Measurements from ENCODE around the gene XYLT2.

XYLT2 gene

GRCh38 chr17:50354198-50354597 is 8.3 kb downstream of the XYLT2 start:
- DNase-seq (ENCODE audit: insufficient read length, low spot score): no peak
- TF ChIP-seq PAX5 (IDR thresholded peaks at IDR 0.05; ENCODE audit: insufficient read depth, low read length, severe bottlenecking) (no peak), POU2F2 (IDR thresholded peaks at IDR 0.05; ENCODE audit: low read depth, low read length) (no peak), TAF1 (IDR thresholded peaks at IDR 0.05; ENCODE audit: low read depth, low read length) (no peak), POLR2AphosphoS5 (IDR thresholded peaks at IDR 0.05; ENCODE audit: low read depth, low read length) (no peak), POLR2A (IDR thresholded peaks at IDR 0.05; ENCODE audit: low read depth, low read length) (no peak), SPI1 (IDR thresholded peaks at IDR 0.05; ENCODE audit: low read depth, low read length) (no peak)
- no peak for FAIRE-seq

GRCh38 chr17:50354776-50355175 is 8.8 kb downstream of the XYLT2 start:
- FAIRE-seq (no peak), DNase-seq (ENCODE audit: insufficient read length, low spot score) (no peak)
- TF ChIP-seq PAX5 (IDR thresholded peaks at IDR 0.05; ENCODE audit: insufficient read depth, low read length, severe bottlenecking) (no peak), POLR2AphosphoS5 (IDR thresholded peaks at IDR 0.05; ENCODE audit: low read depth, low read length) (no peak), POLR2A (IDR thresholded peaks at IDR 0.05; ENCODE audit: low read depth, low read length) (no peak), SPI1 (IDR thresholded peaks at IDR 0.05; ENCODE audit: low read depth, low read length) (no peak), POU2F2 (IDR thresholded peaks at IDR 0.05; ENCODE audit: low read depth, low read length) (no peak)

GRCh38 chr17:50355336-50355700 is 9.4 kb downstream of the XYLT2 start:
- no peak for DNase-seq (ENCODE audit: insufficient read length, low spot score)
- no peak for TF ChIP-seq POU2F2 (IDR thresholded peaks at IDR 0.05; ENCODE audit: low read depth, low read length)
- no peak for TF ChIP-seq POLR2AphosphoS5 (IDR thresholded peaks at IDR 0.05; ENCODE audit: low read depth, low read length)
- TF ChIP-seq PAX5 (IDR thresholded peaks at IDR 0.05; ENCODE audit: insufficient read depth, low read length, severe bottlenecking): no peak
- no peak for TF ChIP-seq POLR2A (IDR thresholded peaks at IDR 0.05; ENCODE audit: low read depth, low read length)
- no peak for TF ChIP-seq TAF1 (IDR thresholded peaks at IDR 0.05; ENCODE audit: low read depth, low read length)
- TF ChIP-seq SPI1 (IDR thresholded peaks at IDR 0.05; ENCODE audit: low read depth, low read length): no peak
- no peak for FAIRE-seq

- FAIRE-seq (no peak), DNase-seq (ENCODE audit: insufficient read length, low spot score) (no peak)
- TF ChIP-seq POLR2A (IDR thresholded peaks at IDR 0.05; ENCODE audit: low read depth, low read length) (no peak), POU2F2 (IDR thresholded peaks at IDR 0.05; ENCODE audit: low read depth, low read length) (no peak), SPI1 (IDR thresholded peaks at IDR 0.05; ENCODE audit: low read depth, low read length) (no peak), TAF1 (IDR thresholded peaks at IDR 0.05; ENCODE audit: low read depth, low read length) (no peak), PAX5 (IDR thresholded peaks at IDR 0.05; ENCODE audit: insufficient read depth, low read length, severe bottlenecking) (no peak), POLR2AphosphoS5 (IDR thresholded peaks at IDR 0.05; ENCODE audit: low read depth, low read length) (no peak)
Measured at GRCh38 chr17:50355701-50356341, 9.9 kb downstream of the XYLT2 start.

GRCh38 chr17:50356418-50356817 is 10.5 kb downstream of the XYLT2 start:
- FAIRE-seq (no peak), DNase-seq (ENCODE audit: insufficient read length, low spot score) (no peak)
- no peak for TF ChIP-seq PAX5 (IDR thresholded peaks at IDR 0.05; ENCODE audit: insufficient read depth, low read length, severe bottlenecking)
- no peak for TF ChIP-seq POLR2A (IDR thresholded peaks at IDR 0.05; ENCODE audit: low read depth, low read length)

GRCh38 chr17:50356892-50357510 is 11.1 kb downstream of the XYLT2 start:
- FAIRE-seq (no peak), DNase-seq (ENCODE audit: insufficient read length, low spot score) (no peak)
- no peak for TF ChIP-seq POLR2A (IDR thresholded peaks at IDR 0.05; ENCODE audit: low read depth, low read length)
- no peak for TF ChIP-seq TAF1 (IDR thresholded peaks at IDR 0.05; ENCODE audit: low read depth, low read length)
- no peak for TF ChIP-seq SPI1 (IDR thresholded peaks at IDR 0.05; ENCODE audit: low read depth, low read length)
- no peak for TF ChIP-seq POU2F2 (IDR thresholded peaks at IDR 0.05; ENCODE audit: low read depth, low read length)

- DNase-seq (ENCODE audit: insufficient read length, low spot score) (no peak), FAIRE-seq (no peak)
- TF ChIP-seq POLR2AphosphoS5 (IDR thresholded peaks at IDR 0.05; ENCODE audit: low read depth, low read length) (no peak), PAX5 (IDR thresholded peaks at IDR 0.05; ENCODE audit: insufficient read depth, low read length, severe bottlenecking) (no peak), TAF1 (IDR thresholded peaks at IDR 0.05; ENCODE audit: low read depth, low read length) (no peak), POLR2A (IDR thresholded peaks at IDR 0.05; ENCODE audit: low read depth, low read length) (no peak), POU2F2 (IDR thresholded peaks at IDR 0.05; ENCODE audit: low read depth, low read length) (no peak), SPI1 (IDR thresholded peaks at IDR 0.05; ENCODE audit: low read depth, low read length) (no peak)
Measured at GRCh38 chr17:50358177-50358576, 12.3 kb downstream of the XYLT2 start.

GRCh38 chr17:50359005-50359699 is 13.2 kb downstream of the XYLT2 start:
- DNase-seq (ENCODE audit: insufficient read length, low spot score) (no peak), FAIRE-seq (no peak)
- TF ChIP-seq TAF1 (IDR thresholded peaks at IDR 0.05; ENCODE audit: low read depth, low read length) (no peak), PAX5 (IDR thresholded peaks at IDR 0.05; ENCODE audit: insufficient read depth, low read length, severe bottlenecking) (no peak), SPI1 (IDR thresholded peaks at IDR 0.05; ENCODE audit: low read depth, low read length) (no peak), POLR2A (IDR thresholded peaks at IDR 0.05; ENCODE audit: low read depth, low read length) (no peak), POLR2AphosphoS5 (IDR thresholded peaks at IDR 0.05; ENCODE audit: low read depth, low read length) (no peak)

GRCh38 chr17:50359998-50360461 is 14.1 kb downstream of the XYLT2 start:
- FAIRE-seq (no peak), DNase-seq (ENCODE audit: insufficient read length, low spot score) (no peak)
- TF ChIP-seq POU2F2 (IDR thresholded peaks at IDR 0.05; ENCODE audit: low read depth, low read length): no peak
- no peak for TF ChIP-seq PAX5 (IDR thresholded peaks at IDR 0.05; ENCODE audit: insufficient read depth, low read length, severe bottlenecking)
- no peak for TF ChIP-seq POLR2AphosphoS5 (IDR thresholded peaks at IDR 0.05; ENCODE audit: low read depth, low read length)
- no peak for TF ChIP-seq TAF1 (IDR thresholded peaks at IDR 0.05; ENCODE audit: low read depth, low read length)
- TF ChIP-seq SPI1 (IDR thresholded peaks at IDR 0.05; ENCODE audit: low read depth, low read length): no peak
- no peak for TF ChIP-seq POLR2A (IDR thresholded peaks at IDR 0.05; ENCODE audit: low read depth, low read length)

Data from GM12891 (cell line).